Measurements from ENCODE around the gene GLYAT. TPM values are rescaled to one million over a fixed set of nuclear protein-coding genes. Genes with fewer than 3 reads are reported as not detected.

GLYAT gene
- total RNA-seq, 1 experiment from 2014 or later: not detected

DNA sequence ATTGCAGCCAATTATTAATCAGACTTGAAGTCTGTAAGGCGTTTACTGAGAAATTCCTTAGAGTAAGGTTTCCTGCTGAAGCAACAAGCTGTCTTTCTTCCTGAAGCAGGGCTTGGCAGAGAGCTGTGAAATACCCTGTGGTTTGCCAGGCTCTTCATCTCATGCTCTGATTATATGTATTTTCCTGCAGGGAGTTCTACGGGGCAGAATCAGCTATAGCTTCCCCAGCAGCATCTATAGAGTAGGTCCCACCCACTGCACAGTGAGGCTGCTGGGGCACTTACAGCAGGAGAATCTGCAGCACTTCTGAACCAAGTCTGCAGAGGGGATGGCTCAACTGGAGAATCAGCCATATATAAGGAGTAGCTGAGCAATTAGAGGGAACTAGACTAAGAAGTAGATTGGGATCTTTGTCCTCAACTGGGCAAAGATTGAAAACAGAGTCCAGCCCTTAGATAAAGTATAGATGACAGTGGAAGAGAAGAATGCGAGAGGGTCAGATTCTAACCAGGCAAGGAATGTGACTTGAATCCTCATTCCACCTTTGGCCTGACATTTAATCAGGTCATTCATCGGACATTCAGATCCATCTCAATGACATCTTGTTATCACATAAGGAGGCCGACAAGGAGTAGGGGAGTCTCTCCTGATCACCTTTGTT, 71.7 kb downstream of the GLYAT start (continued):
- no peak for TF ChIP-seq SP1 (IDR thresholded peaks at IDR 0.05; ENCODE audit: low read depth)
- no peak for TF ChIP-seq ELF1 (IDR thresholded peaks at IDR 0.05; ENCODE audit: borderline replicate concordance, low read depth)
- TF ChIP-seq EZH2phosphoT487 (IDR thresholded peaks at IDR 0.05; ENCODE audit: borderline replicate concordance): no peak
- TF ChIP-seq, protein P1, sequence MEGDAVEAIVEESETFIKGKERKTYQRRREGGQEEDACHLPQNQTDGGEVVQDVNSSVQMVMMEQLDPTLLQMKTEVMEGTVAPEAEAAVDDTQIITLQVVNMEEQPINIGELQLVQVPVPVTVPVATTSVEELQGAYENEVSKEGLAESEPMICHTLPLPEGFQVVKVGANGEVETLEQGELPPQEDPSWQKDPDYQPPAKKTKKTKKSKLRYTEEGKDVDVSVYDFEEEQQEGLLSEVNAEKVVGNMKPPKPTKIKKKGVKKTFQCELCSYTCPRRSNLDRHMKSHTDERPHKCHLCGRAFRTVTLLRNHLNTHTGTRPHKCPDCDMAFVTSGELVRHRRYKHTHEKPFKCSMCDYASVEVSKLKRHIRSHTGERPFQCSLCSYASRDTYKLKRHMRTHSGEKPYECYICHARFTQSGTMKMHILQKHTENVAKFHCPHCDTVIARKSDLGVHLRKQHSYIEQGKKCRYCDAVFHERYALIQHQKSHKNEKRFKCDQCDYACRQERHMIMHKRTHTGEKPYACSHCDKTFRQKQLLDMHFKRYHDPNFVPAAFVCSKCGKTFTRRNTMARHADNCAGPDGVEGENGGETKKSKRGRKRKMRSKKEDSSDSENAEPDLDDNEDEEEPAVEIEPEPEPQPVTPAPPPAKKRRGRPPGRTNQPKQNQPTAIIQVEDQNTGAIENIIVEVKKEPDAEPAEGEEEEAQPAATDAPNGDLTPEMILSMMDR (IDR thresholded peaks at IDR 0.05 in 2 of 3, conservative IDR thresholded peaks at IDR 0.05 in 1 of 3; ENCODE audit: borderline replicate concordance in 1 of 3, insufficient read depth in 1 of 3, low read depth in 2 of 3, low read length in 2 of 3): no peak

DNA sequence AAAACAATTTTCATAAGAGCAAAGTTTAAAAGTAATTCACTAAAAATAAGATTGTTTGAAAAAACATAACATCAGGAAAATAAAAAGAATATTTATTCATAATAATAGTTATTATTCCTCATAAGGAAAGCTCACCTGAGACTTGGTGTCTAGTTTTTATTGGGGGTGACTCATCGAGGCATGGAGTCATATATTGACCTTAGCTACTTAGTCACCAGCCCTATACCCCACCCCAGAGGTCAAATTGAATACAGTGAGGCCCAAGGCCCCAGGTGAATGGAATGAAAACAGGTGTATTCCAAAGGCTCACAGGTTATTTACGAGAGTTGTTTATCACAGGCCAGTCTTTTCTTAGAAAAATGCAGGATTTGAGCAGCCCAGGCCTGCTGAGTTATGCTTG, 72.3 kb downstream of the GLYAT start:
- ATAC-seq: peak; percentile 84
- Histone ChIP-seq H3K27ac (ENCODE audit: low read depth, low read length) (no peak overlapping the region), H3K4me2 (ENCODE audit: low read length) (peak overlapping the region; percentile 66), H3K36me3 (ENCODE audit: control insufficient read depth in 1 of 2, insufficient read depth in 2 of 2, low read length in 2 of 2) (no peaks in the 10 kb centered on the region), H3K4me3 (replicated peaks in 1 of 2; ENCODE audit: low read depth in 1 of 2, low read length in 2 of 2) (peak overlapping the region in 1 of 2 experiments; percentile 25; a peak in 1 of 4 replicates), H3K9me3 (ENCODE audit: control insufficient read depth in 1 of 2, insufficient read depth in 1 of 2, low read depth in 1 of 2, low read length in 2 of 2) (no peaks in the 10 kb centered on the region), H3K4me1 (ENCODE audit: control insufficient read depth in 1 of 2, insufficient read depth in 2 of 2, low read length in 2 of 2) (peaks cover 22 to 26% of the 10 kb centered on the region in 2 experiments), H3K79me2 (ENCODE audit: insufficient read depth, low read length) (no peaks in the 10 kb centered on the region), H3K9ac (ENCODE audit: low read length) (no peak overlapping the region), H4K20me1 (ENCODE audit: insufficient read depth) (no peaks in the 10 kb centered on the region), H2AFZ (ENCODE audit: low read depth, low read length, poor library complexity, severe bottlenecking) (no peak overlapping the region), H3K27me3 (ENCODE audit: insufficient read depth, low read length) (no peaks in the 10 kb centered on the region), H3K9me2 (ENCODE audit: insufficient read depth) (no peaks in the 10 kb centered on the region)
- ChIA-PET POLR2A (no interaction called here), RAD21 (ENCODE audit: low non-redundant PET in 1 of 2, low total read pairs in 2 of 2, uncharacterized antibody in 2 of 2, unreplicated experiment in 2 of 2) (no interaction called here), CTCF (interaction anchor here (1.0 to 1.7 kb wide), 3 partner anchors 17 to 129 kb away, joined by 3 to 7 read pairs (median 6); no protein-coding TSS in a partner anchor)
- peak; percentile 59 for DNase-seq (ENCODE audit: low read depth, low spot score)
- no TSS peak for BruUV-seq (replicated peaks)
- intact Hi-C loops (cut with micrococcal nuclease): loop anchor here (10.0 kb wide), 1 partner anchor 395 kb away; no protein-coding TSS in a partner anchor
- TF ChIP-seq POLR2AphosphoS5 (IDR thresholded peaks at IDR 0.05; ENCODE audit: low read depth, low read length): peak; percentile 22; the same call in 1 of the 2 replicates
- no peak for TF ChIP-seq EZH2 (IDR thresholded peaks at IDR 0.05)
- TF ChIP-seq JUND (IDR thresholded peaks at IDR 0.05): peak; percentile 91
- TF ChIP-seq TCF7L2 (IDR thresholded peaks at IDR 0.05; ENCODE audit: borderline replicate concordance, extremely low read depth, insufficient read depth, insufficient read length): no peak
- no peak for TF ChIP-seq EGR1 (IDR thresholded peaks at IDR 0.05; ENCODE audit: low read depth)
- TF ChIP-seq, protein P2, sequence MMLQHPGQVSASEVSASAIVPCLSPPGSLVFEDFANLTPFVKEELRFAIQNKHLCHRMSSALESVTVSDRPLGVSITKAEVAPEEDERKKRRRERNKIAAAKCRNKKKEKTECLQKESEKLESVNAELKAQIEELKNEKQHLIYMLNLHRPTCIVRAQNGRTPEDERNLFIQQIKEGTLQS (IDR thresholded peaks at IDR 0.05): no peak
- TF ChIP-seq, protein P3, sequence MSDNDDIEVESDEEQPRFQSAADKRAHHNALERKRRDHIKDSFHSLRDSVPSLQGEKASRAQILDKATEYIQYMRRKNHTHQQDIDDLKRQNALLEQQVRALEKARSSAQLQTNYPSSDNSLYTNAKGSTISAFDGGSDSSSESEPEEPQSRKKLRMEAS (IDR thresholded peaks at IDR 0.05): no peak
- peak; percentile 82 for TF ChIP-seq SP1 (IDR thresholded peaks at IDR 0.05; ENCODE audit: low read depth)
- TF ChIP-seq, protein P4, sequence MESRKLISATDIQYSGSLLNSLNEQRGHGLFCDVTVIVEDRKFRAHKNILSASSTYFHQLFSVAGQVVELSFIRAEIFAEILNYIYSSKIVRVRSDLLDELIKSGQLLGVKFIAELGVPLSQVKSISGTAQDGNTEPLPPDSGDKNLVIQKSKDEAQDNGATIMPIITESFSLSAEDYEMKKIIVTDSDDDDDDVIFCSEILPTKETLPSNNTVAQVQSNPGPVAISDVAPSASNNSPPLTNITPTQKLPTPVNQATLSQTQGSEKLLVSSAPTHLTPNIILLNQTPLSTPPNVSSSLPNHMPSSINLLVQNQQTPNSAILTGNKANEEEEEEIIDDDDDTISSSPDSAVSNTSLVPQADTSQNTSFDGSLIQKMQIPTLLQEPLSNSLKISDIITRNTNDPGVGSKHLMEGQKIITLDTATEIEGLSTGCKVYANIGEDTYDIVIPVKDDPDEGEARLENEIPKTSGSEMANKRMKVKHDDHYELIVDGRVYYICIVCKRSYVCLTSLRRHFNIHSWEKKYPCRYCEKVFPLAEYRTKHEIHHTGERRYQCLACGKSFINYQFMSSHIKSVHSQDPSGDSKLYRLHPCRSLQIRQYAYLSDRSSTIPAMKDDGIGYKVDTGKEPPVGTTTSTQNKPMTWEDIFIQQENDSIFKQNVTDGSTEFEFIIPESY (IDR thresholded peaks at IDR 0.05; ENCODE audit: extremely low read depth, insufficient replicate concordance, low read length): no peak
- 0 out of 2 replicates have a peak, but pooled peaks have one; percentile 33 for TF ChIP-seq CEBPB (IDR thresholded peaks at IDR 0.05; ENCODE audit: low read depth)
- TF ChIP-seq, protein P1 (IDR thresholded peaks at IDR 0.05 in 2 of 3, conservative IDR thresholded peaks at IDR 0.05 in 1 of 3; ENCODE audit: borderline replicate concordance in 1 of 3, insufficient read depth in 1 of 3, low read depth in 2 of 3, low read length in 2 of 3): no peak
- no peak for TF ChIP-seq ZFX (IDR thresholded peaks at IDR 0.05)
- TF ChIP-seq CBX3 (IDR thresholded peaks at IDR 0.05; ENCODE audit: low read depth): 0 out of 2 replicates have a peak, but pooled peaks have one; percentile 54
- peak; percentile 47; the same call in 1 of the 2 replicates for TF ChIP-seq SRF (IDR thresholded peaks at IDR 0.05; ENCODE audit: low read depth)
- no peak for TF ChIP-seq YY1 (IDR thresholded peaks at IDR 0.05; ENCODE audit: extremely low read depth, insufficient replicate concordance, low read depth, low read length)
- TF ChIP-seq EZH2phosphoT487 (IDR thresholded peaks at IDR 0.05; ENCODE audit: borderline replicate concordance): no peak

Measured in HCT116 (cell line).